Tongue (tissue), 2 donors: ENCODE results near the gene AFF3. TPM values are rescaled to one million over a fixed set of nuclear protein-coding genes. Genes with fewer than 3 reads are reported as not detected.
"Not testable (repeated sequence)": the region's sequence is repeated elsewhere in the genome, so short reads cannot be mapped to it uniquely, and the experiment has no call there.

ENCODE experiments used
- DNase-seq: peaks from one replicate; pipeline ENCODE4 v3.0.0-alpha.2; 2015
- total RNA-seq: library from RNA; depleted of rRNA; stranded (reverse); fragments of >200 nt; gene quantifications from one replicate; pipeline ENCODE4 v1.2.3, GENCODE V29; 2014

Gene AFF3
- total RNA-seq, 1 donor from 2014 or later = 18.0 TPM

- no peak for DNase-seq
Measured at GRCh38 chr2:100107440-100107839, 35.0 kb downstream of the AFF3 start.

- DNase-seq = peak; percentile 88
Measured at GRCh38 chr2:100106460-100106859, 35.9 kb downstream of the AFF3 start.

- DNase-seq = peak; percentile 47
Measured at GRCh38 chr2:100105678-100106054, 36.7 kb downstream of the AFF3 start.

GRCh38 chr2:100104718-100105677 is 37.4 kb downstream of the AFF3 start:
- peak; percentile 53 for DNase-seq

GRCh38 chr2:100104265-100104664 is 38.1 kb downstream of the AFF3 start:
- not testable (repeated sequence) for DNase-seq

GRCh38 chr2:100103527-100104252 is 38.7 kb downstream of the AFF3 start:
- not testable (repeated sequence) for DNase-seq

- not testable (repeated sequence) for DNase-seq
Measured at GRCh38 chr2:100102466-100103180, 39.8 kb downstream of the AFF3 start.

- not testable (repeated sequence) for DNase-seq
Measured at GRCh38 chr2:100098855-100099254, 43.5 kb downstream of the AFF3 start.

GRCh38 chr2:100097611-100098294 is 44.6 kb downstream of the AFF3 start:
- DNase-seq = not testable (repeated sequence)

GRCh38 chr2:100095845-100096244 is 46.5 kb downstream of the AFF3 start:
- DNase-seq = not testable (repeated sequence)

- not testable (repeated sequence) for DNase-seq
Measured at GRCh38 chr2:100091807-100092206, 50.6 kb downstream of the AFF3 start.

- not testable (repeated sequence) for DNase-seq
Measured at GRCh38 chr2:100085744-100086143, 56.6 kb downstream of the AFF3 start.

- DNase-seq = not testable (repeated sequence)
Measured at GRCh38 chr2:100083421-100084216, 58.8 kb downstream of the AFF3 start.

GRCh38 chr2:100082302-100082978 is 60.0 kb downstream of the AFF3 start:
- DNase-seq = not testable (repeated sequence)

GRCh38 chr2:100077935-100078334 is 64.5 kb downstream of the AFF3 start:
- no peak for DNase-seq

- no peak for DNase-seq
Measured at GRCh38 chr2:100077456-100077855, 64.9 kb downstream of the AFF3 start.

- DNase-seq = no peak
Measured at GRCh38 chr2:100075532-100075931, 66.9 kb downstream of the AFF3 start.

GRCh38 chr2:100073110-100073509 is 69.3 kb downstream of the AFF3 start:
- DNase-seq = no peak

- no peak for DNase-seq
Measured at GRCh38 chr2:100072503-100072902, 69.9 kb downstream of the AFF3 start.

GRCh38 chr2:100071335-100072043 is 70.9 kb downstream of the AFF3 start:
- DNase-seq = no peak
